CD4-positive, alpha-beta T cell (primary cell): ENCODE data around the gene CACNA2D4. TPM values are rescaled to one million over a fixed set of nuclear protein-coding genes. Genes with fewer than 3 reads are reported as not detected.

Experiments used
- ATAC-seq: fragments of 200-7000 bp; cut with Tn5 transposase; one replicate; pipeline ENCODE4 v1.10.0; 2022; ENCODE audit warnings: mild to moderate bottlenecking; ENCODE audit not compliant: poor library complexity
- CTCF ChIA-PET: fragments of 350-600 bp; sonication (Branson Sonifier 250); formaldehyde crosslinking; loops from one replicate; lab custom pipeline; 2021; ENCODE audit warnings: antibody characterized with exemption, inconsistent platforms; lab: Charles Lee
- POLR2A ChIA-PET: fragments of 350-600 bp; sonication (Branson Sonifier 250); formaldehyde crosslinking; loops from one replicate; lab custom pipeline; 2021; ENCODE audit warnings: antibody characterized with exemption, inconsistent platforms; lab: Charles Lee
- DNase-seq, 14 experiments: peaks; one replicate each; pipeline ENCODE4 v3.0.0-alpha.2; 2013 to 2020; ENCODE audit warnings: mixed read lengths in 2 of 14
- H3K27ac ChIP-seq, 2 donors: one replicate each; pipeline versions ENCODE4 v1.5.1 to v1.7.0; 2013; ENCODE audit warnings: low read length in 2 of 2, low read depth in 1 of 2, mild to moderate bottlenecking in 1 of 2
- H3K27me3 ChIP-seq, 2 experiments: 1 replicate in 1 of 2; 2 replicates in 1 of 2; pipeline versions ENCODE4 v1.6.1 to v1.7.0; 2013; ENCODE audit warnings: low read length in 2 of 2, control low read depth in 1 of 2, mild to moderate bottlenecking in 1 of 2, moderate library complexity in 1 of 2; ENCODE audit not compliant: insufficient read depth in 2 of 2, control insufficient read depth in 1 of 2
- H3K36me3 ChIP-seq: one replicate; pipeline ENCODE4 v1.6.1; 2013; ENCODE audit warnings: low read length, control low read depth; ENCODE audit not compliant: insufficient read depth
- H3K4me1 ChIP-seq: one replicate; pipeline ENCODE4 v1.6.1; 2013; ENCODE audit warnings: low read length, control low read depth; ENCODE audit not compliant: insufficient read depth
- H3K4me3 ChIP-seq: one replicate; pipeline ENCODE4 v1.5.1; 2013; ENCODE audit warnings: mild to moderate bottlenecking, low read length, moderate library complexity
- H3K9me3 ChIP-seq, 2 experiments: 1 replicate in 1 of 2; 2 replicates in 1 of 2; pipeline versions ENCODE4 v1.6.1 to v1.7.0; 2013; ENCODE audit warnings: low read length in 2 of 2, mild to moderate bottlenecking in 2 of 2, control low read depth in 1 of 2, moderate library complexity in 1 of 2; ENCODE audit not compliant: control insufficient read depth in 1 of 2, insufficient read depth in 1 of 2
- H3K27ac Mint-ChIP-seq: one replicate; pipeline ENCODE4 v1.8.0; 2020; ENCODE audit warnings: mixed read lengths
- H3K27me3 Mint-ChIP-seq: one replicate; pipeline ENCODE4 v1.8.0; 2021; ENCODE audit warnings: mixed read lengths
- H3K36me3 Mint-ChIP-seq: one replicate; pipeline ENCODE4 v1.8.0; 2021; ENCODE audit warnings: low read depth, mixed read lengths
- H3K4me1 Mint-ChIP-seq: one replicate; pipeline ENCODE4 v1.8.0; 2021; ENCODE audit warnings: low read depth, mixed read lengths
- H3K4me3 Mint-ChIP-seq: one replicate; pipeline ENCODE4 v1.8.0; 2020; ENCODE audit warnings: mild to moderate bottlenecking, mixed read lengths
- H3K9me3 Mint-ChIP-seq: one replicate; pipeline ENCODE4 v1.8.0; 2020; ENCODE audit warnings: mixed read lengths
- intact Hi-C, 2 experiments: fragments of 100-400 bp; cut with DNase I in 1 of 2; cut with micrococcal nuclease in 1 of 2; formaldehyde crosslinking; loops; one replicate each; pipeline versions ENCODE4 v1.15.1 to v1.9.0; 2023 to 2025; cut with DNase I, micrococcal nuclease
- total RNA-seq, 174 experiments: library from RNA in 2 of 174; stranded (reverse) in 2 of 174; gene quantifications; one replicate each; pipeline ENCODE4 v1.2.3 and lab custom pipeline; 2021 to 2026
- TF ChIP-seq, protein P1 (sequence below): fragments of 200-600 bp; IDR thresholded peaks from one replicate; pipeline ENCODE4 v1.8.0; 2022; ENCODE audit warnings: antibody characterized with exemption, mild to moderate bottlenecking

The CACNA2D4 gene
- total RNA-seq, 2 experiments from 2014 or later, result 10.5 to 11.3 TPM

DNA sequence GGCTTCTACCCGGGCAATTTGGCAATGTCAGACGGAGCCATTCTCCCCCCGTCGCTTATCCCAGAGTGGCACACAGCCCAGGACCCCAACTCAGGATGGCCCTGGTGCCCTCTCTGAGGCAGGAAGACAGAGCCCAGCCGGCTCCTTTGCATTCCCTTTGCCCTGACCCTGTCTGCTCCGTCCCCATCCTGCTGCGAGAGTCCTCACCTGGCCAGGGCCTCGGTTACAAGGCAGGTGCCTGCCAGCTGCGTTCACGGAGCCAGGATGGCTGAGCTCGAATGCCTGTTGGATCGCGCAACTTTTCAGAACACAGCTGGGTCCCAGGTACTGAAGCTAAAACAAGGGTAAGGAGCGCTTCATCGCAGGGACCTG is 79.5 kb downstream of the CACNA2D4 start:
- CTCF ChIA-PET, result no interaction called here
- Mint-ChIP-seq H3K4me1 (no peaks in the 10 kb centered on the region), H3K4me3 (no peak overlapping the region), H3K27ac (no peak overlapping the region), H3K9me3 (no peaks in the 10 kb centered on the region), H3K27me3 (peaks cover 8% of the 10 kb centered on the region), H3K36me3 (no peaks in the 10 kb centered on the region)
- Histone ChIP-seq H3K36me3 (no peaks in the 10 kb centered on the region), H3K27ac (no peak overlapping the region), H3K27me3 (no peaks in the 10 kb centered on the region), H3K9me3 (peaks cover 0 to 5% of the 10 kb centered on the region in 2 experiments), H3K4me3 (no peak overlapping the region), H3K4me1 (no peaks in the 10 kb centered on the region)
- TF ChIP-seq, protein P1, sequence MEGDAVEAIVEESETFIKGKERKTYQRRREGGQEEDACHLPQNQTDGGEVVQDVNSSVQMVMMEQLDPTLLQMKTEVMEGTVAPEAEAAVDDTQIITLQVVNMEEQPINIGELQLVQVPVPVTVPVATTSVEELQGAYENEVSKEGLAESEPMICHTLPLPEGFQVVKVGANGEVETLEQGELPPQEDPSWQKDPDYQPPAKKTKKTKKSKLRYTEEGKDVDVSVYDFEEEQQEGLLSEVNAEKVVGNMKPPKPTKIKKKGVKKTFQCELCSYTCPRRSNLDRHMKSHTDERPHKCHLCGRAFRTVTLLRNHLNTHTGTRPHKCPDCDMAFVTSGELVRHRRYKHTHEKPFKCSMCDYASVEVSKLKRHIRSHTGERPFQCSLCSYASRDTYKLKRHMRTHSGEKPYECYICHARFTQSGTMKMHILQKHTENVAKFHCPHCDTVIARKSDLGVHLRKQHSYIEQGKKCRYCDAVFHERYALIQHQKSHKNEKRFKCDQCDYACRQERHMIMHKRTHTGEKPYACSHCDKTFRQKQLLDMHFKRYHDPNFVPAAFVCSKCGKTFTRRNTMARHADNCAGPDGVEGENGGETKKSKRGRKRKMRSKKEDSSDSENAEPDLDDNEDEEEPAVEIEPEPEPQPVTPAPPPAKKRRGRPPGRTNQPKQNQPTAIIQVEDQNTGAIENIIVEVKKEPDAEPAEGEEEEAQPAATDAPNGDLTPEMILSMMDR, result no peak
- DNase-seq (no peak), ATAC-seq (no peak)
- intact Hi-C loops, result no loop called here
- POLR2A ChIA-PET, result no interaction called here

DNA sequence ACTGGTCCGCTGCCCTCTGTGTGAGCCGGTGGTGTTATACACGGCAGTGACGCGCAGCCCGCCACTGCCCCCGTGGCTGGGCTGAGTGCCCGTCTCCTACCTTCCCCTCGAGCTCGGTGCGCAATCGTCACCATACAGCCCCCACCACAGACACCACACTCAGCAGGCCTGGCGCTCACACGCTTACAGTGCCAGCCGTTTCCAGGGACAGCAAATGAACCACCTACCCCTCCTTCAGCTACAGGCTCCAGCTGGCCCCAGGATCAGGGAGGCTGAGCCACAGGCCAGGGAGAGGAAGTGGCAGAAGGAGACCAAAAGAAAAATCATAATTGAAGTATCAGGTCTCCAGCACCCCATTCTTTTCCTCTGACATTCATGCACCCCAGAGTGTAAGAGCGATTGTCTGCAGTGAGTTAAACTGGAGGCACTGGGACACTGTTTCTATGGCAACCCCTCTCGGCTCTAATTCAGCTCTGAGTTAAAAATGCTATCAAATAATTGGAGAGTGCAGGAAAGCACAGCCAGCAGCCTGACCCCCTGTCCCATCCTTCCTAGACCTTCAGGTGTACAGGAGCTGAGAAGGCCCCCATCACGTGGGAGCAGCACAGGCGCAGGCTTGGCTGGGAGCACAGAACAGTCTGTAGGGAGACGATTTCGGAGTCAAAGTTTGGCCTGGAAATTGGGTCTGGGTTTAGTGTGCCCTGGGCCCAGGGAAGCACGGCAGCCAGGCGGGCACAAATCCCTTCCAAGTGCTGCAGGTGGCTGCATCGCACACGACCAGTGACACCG is 80.1 kb downstream of the CACNA2D4 start:
- Histone ChIP-seq H3K36me3 (no peaks in the 10 kb centered on the region), H3K4me1 (no peaks in the 10 kb centered on the region), H3K4me3 (no peak overlapping the region), H3K27me3 (no peaks in the 10 kb centered on the region), H3K9me3 (peaks cover 0 to 5% of the 10 kb centered on the region in 2 experiments), H3K27ac (no peak overlapping the region)
- Mint-ChIP-seq H3K4me1 (no peaks in the 10 kb centered on the region), H3K4me3 (no peak overlapping the region), H3K36me3 (no peaks in the 10 kb centered on the region), H3K27ac (no peak overlapping the region), H3K9me3 (no peaks in the 10 kb centered on the region), H3K27me3 (peaks cover 11% of the 10 kb centered on the region)
- ChIA-PET POLR2A (no interaction called here), CTCF (no interaction called here)
- no peak for DNase-seq
- intact Hi-C loops, result no loop called here
- no peak for ATAC-seq
- TF ChIP-seq, protein P1, result no peak

DNA sequence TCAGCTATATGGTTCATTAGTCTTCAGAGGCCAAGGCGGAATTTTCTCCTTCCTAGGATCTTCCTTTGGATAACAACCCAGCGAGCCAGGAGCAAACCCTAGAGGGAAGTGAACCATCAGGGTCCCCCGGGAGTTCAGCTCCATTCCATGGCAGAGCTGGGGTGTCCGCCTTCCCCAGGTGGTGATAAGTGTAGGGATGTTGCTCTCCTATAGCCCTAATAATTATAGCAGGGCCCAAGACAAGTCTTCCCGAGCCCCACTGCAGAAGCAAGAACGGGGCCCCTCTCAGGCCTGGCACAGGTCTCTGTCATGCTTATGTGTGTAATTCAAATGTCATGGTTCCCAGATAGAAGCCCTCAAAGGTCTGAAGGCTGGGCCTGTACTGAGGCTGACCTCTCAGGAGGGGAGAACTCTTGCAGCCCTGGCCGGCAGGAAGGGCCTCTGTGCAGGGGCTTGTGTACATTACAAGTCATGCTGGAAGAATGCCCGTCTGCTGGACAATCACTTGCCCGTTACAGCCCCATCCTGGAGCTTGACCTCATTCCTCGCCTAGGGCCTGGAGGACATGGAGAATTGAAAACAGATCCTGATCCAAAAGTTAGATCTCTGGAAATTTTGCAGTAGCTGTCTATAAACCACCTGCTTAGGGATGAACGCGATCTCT is 80.8 kb downstream of the CACNA2D4 start:
- no peak overlapping the region for H3K27ac ChIP-seq
- no peaks in the 10 kb centered on the region for H3K9me3 Mint-ChIP-seq
- H3K4me1 ChIP-seq, result no peaks in the 10 kb centered on the region
- no peak overlapping the region for H3K4me3 Mint-ChIP-seq
- ATAC-seq (no peak), DNase-seq (no peak)
- H3K36me3 ChIP-seq, result no peaks in the 10 kb centered on the region
- H3K36me3 Mint-ChIP-seq, result no peaks in the 10 kb centered on the region
- ChIA-PET POLR2A (no interaction called here), CTCF (no interaction called here)
- no peak overlapping the region for H3K4me3 ChIP-seq
- peaks cover 17% of the 10 kb centered on the region for H3K27me3 Mint-ChIP-seq
- TF ChIP-seq, protein P1, result no peak
- no peak overlapping the region for H3K27ac Mint-ChIP-seq
- no peaks in the 10 kb centered on the region for H3K9me3 ChIP-seq
- intact Hi-C loops, result no loop called here
- H3K4me1 Mint-ChIP-seq, result no peaks in the 10 kb centered on the region
- H3K27me3 ChIP-seq, result peaks cover 2 to 5% of the 10 kb centered on the region in 2 experiments
